ENCODE measurements around the gene NSMF. TPM values are rescaled to one million over a fixed set of nuclear protein-coding genes. Genes with fewer than 3 reads are reported as not detected.
A peak's percentile ranks its signal among the peaks of the same experiment; 100 is the strongest.
"Not testable (repeated sequence)": the region's sequence is repeated elsewhere in the genome, so short reads cannot be mapped to it uniquely, and the experiment has no call there.

Gene NSMF
- total RNA-seq, 3 donors from 2014 or later (not counting 1 experiment from before 2014, with no cell fraction given): 78.1 to 111 (median 87.8) TPM

DNA sequence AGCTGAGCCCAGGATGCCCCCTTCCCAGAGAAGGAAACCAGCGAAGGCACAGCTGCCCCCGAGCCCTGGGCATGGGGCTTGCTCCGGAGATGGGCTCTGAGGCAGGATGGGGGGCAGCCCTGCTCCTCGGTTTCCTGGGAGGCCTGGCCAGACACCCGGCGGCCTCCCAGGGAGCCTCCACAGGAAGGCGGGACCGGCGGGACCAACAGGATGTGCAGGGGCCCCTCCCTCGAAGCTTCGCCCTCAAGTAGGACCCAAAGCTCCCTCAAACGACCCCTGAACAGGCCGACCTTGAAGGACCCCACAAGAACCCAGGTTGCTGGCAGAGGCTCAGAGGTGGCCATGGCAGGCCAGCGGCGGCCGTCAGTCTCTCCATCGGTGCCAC lies 47.9 kb downstream of the NSMF start:
- TF ChIP-seq, protein P1, sequence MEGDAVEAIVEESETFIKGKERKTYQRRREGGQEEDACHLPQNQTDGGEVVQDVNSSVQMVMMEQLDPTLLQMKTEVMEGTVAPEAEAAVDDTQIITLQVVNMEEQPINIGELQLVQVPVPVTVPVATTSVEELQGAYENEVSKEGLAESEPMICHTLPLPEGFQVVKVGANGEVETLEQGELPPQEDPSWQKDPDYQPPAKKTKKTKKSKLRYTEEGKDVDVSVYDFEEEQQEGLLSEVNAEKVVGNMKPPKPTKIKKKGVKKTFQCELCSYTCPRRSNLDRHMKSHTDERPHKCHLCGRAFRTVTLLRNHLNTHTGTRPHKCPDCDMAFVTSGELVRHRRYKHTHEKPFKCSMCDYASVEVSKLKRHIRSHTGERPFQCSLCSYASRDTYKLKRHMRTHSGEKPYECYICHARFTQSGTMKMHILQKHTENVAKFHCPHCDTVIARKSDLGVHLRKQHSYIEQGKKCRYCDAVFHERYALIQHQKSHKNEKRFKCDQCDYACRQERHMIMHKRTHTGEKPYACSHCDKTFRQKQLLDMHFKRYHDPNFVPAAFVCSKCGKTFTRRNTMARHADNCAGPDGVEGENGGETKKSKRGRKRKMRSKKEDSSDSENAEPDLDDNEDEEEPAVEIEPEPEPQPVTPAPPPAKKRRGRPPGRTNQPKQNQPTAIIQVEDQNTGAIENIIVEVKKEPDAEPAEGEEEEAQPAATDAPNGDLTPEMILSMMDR (IDR thresholded peaks at IDR 0.05): no peak
- WGBS (ENCODE audit: insufficient coverage): 9% methylated on average over 13 of the region's 17 CpGs
- DNase-seq: no peak
- Histone ChIP-seq H3K27ac (ENCODE audit: low read length) (no peak overlapping the region), H3K4me1 (ENCODE audit: control insufficient read depth, insufficient read depth, low read length) (peaks cover 50% of the 10 kb centered on the region), H3K36me3 (ENCODE audit: control insufficient read depth, insufficient read depth, low read length) (no peaks in the 10 kb centered on the region), H3K4me3 (ENCODE audit: low read length) (no peak overlapping the region), H3K27me3 (ENCODE audit: control insufficient read depth, insufficient read depth, low read length) (peaks cover 3% of the 10 kb centered on the region), H3K9me3 (ENCODE audit: control insufficient read depth, insufficient read depth, low read length) (no peaks in the 10 kb centered on the region)
- H3K27me3 Mint-ChIP-seq (ENCODE audit: low read depth in 2 of 2): no peaks in the 10 kb centered on the region
- intact Hi-C loops (cut with micrococcal nuclease): no loop called here
- peak overlapping the region in 1 of 2 donors; percentile 78 for H3K27ac Mint-ChIP-seq
- no peak for ATAC-seq
- no peaks in the 10 kb centered on the region for H3K36me3 Mint-ChIP-seq
- H3K9me3 Mint-ChIP-seq: no peaks in the 10 kb centered on the region
- H3K4me3 Mint-ChIP-seq: peak overlapping the region; percentile 75
- peaks cover 10 to 28% of the 10 kb centered on the region in 2 donors for H3K4me1 Mint-ChIP-seq

DNA sequence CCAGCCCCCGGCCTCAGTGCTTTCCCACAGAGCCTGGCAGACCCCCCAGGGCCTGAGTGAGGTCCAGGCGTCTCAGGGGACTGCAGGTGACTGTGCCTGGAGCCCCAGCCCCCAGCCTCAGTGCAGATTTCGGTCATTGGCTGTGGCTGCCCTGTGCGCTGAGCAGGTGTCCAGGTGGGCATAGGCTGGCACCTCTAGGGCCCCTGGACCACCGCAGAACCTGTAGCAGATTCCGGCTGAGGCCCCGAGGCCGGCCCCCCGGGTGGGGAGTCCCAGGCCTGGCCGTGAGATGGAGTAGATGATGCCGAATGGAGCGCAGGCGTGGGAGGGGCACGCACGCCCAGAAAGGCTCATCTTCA lies 48.3 kb downstream of the NSMF start:
- H3K36me3 Mint-ChIP-seq: no peaks in the 10 kb centered on the region

DNA sequence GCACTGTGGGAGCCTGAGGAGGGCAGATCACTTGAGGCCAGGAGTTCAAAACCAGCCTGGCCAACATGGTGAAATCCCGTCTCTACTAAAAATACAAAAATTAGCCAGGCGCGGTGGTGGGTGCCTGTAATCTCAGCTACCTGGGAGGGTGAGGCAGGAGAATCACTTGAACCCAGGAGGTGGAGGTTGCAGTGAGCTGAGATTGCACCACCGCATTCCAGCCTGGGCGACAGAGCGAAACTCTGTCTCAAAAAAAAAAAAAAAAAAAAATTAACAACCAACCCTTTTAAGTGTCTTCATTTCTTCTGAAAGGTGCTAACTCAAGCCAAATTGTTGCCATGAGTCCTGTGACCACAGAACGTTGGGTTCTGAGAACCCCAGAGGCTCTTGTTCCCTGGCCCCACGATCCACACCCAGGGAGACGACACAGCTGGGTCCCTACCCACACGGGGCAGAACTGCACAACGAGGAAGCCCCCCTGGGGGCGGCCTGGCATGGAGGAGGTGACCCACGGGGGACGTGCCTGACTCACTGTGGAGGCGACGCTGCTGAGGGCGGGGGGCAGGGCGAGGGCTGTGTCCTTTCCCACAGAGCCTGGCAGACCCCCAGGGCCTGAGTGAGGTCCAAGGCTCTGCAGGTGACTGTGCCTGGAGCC lies 48.8 kb downstream of the NSMF start:
- Mint-ChIP-seq H3K4me1 (peaks cover 10 to 37% of the 10 kb centered on the region in 2 donors), H3K4me3 (peak overlapping the region; percentile 75), H3K27ac (peak overlapping the region in 1 of 2 donors; percentile 78)
- H3K9me3 Mint-ChIP-seq; DNase-seq; H3K27me3 Mint-ChIP-seq (ENCODE audit: low read depth in 2 of 2); H3K4me3 ChIP-seq (ENCODE audit: low read length); intact Hi-C loops (cut with micrococcal nuclease); H3K9me3 ChIP-seq (ENCODE audit: control insufficient read depth, insufficient read depth, low read length); H3K36me3 ChIP-seq (ENCODE audit: control insufficient read depth, insufficient read depth, low read length); H3K36me3 Mint-ChIP-seq; H3K27me3 ChIP-seq (ENCODE audit: control insufficient read depth, insufficient read depth, low read length); H3K27ac ChIP-seq (ENCODE audit: low read length): not testable (repeated sequence)
- peak in 1 of 3 donors; percentile 15 for ATAC-seq
- H3K4me1 ChIP-seq (ENCODE audit: control insufficient read depth, insufficient read depth, low read length): peaks cover 51% of the 10 kb centered on the region
- WGBS (ENCODE audit: insufficient coverage): 54% methylated on average over 18 of the region's 18 CpGs

More for the DNA sequence above, 48.3 kb downstream of the NSMF start:
- Histone ChIP-seq H3K4me3 (ENCODE audit: low read length) (no peak overlapping the region), H3K27ac (ENCODE audit: low read length) (no peak overlapping the region), H3K9me3 (ENCODE audit: control insufficient read depth, insufficient read depth, low read length) (no peaks in the 10 kb centered on the region), H3K4me1 (ENCODE audit: control insufficient read depth, insufficient read depth, low read length) (peaks cover 51% of the 10 kb centered on the region), H3K36me3 (ENCODE audit: control insufficient read depth, insufficient read depth, low read length) (no peaks in the 10 kb centered on the region), H3K27me3 (ENCODE audit: control insufficient read depth, insufficient read depth, low read length) (peaks cover 3% of the 10 kb centered on the region)
- Mint-ChIP-seq H3K9me3 (no peaks in the 10 kb centered on the region), H3K4me1 (peaks cover 10 to 32% of the 10 kb centered on the region in 2 donors), H3K4me3 (peak overlapping the region; percentile 75), H3K27ac (peak overlapping the region in 1 of 2 donors; percentile 78), H3K27me3 (ENCODE audit: low read depth in 2 of 2) (peaks cover 0 to 2% of the 10 kb centered on the region in 2 donors)
- ATAC-seq (no peak), DNase-seq (no peak)
- TF ChIP-seq, protein P1 (IDR thresholded peaks at IDR 0.05): no peak
- WGBS (ENCODE audit: insufficient coverage): 83% methylated on average over 15 of the region's 15 CpGs
- intact Hi-C loops (cut with micrococcal nuclease): no loop called here

DNA sequence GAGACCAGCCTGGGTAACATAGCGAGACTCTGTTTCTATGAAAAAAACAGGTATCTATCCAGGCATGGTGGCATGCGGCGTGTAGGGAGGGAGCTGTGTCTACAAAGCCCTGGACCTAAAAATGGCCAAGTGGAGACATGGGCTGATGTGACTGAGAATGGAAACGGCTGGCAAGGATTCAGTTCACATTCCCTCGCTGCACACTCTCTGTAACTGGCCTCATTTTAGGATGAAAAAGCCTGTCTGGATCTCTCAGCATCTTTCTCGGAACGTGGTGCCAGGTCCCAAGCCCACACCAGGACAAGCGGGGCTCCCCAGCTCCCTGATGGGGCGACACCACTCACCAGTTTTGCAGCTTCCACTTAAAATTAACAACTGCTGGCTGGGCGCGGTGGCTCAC lies 49.6 kb downstream of the NSMF start:
- Mint-ChIP-seq H3K4me3 (peak overlapping the region; percentile 17), H3K27me3 (ENCODE audit: low read depth in 2 of 2) (peaks cover 0 to 2% of the 10 kb centered on the region in 2 donors), H3K27ac (no peak overlapping the region), H3K36me3 (no peaks in the 10 kb centered on the region), H3K4me1 (peaks cover 10 to 36% of the 10 kb centered on the region in 2 donors), H3K9me3 (no peaks in the 10 kb centered on the region)
- Histone ChIP-seq H3K36me3 (ENCODE audit: control insufficient read depth, insufficient read depth, low read length) (no peaks in the 10 kb centered on the region), H3K27ac (ENCODE audit: low read length) (no peak overlapping the region), H3K4me3 (ENCODE audit: low read length) (no peak overlapping the region), H3K9me3 (ENCODE audit: control insufficient read depth, insufficient read depth, low read length) (no peaks in the 10 kb centered on the region), H3K27me3 (ENCODE audit: control insufficient read depth, insufficient read depth, low read length) (peaks cover 3% of the 10 kb centered on the region), H3K4me1 (ENCODE audit: control insufficient read depth, insufficient read depth, low read length) (peaks cover 51% of the 10 kb centered on the region)
- no peak for DNase-seq
- intact Hi-C loops (cut with micrococcal nuclease): no loop called here
- TF ChIP-seq, protein P1 (IDR thresholded peaks at IDR 0.05): no peak
- 96% methylated on average over 11 of the region's 11 CpGs for WGBS (ENCODE audit: insufficient coverage)
- ATAC-seq: no peak
